HG02885 (cell line): ENCODE results near the gene LRPAP1.
"Not testable (repeated sequence)": the region's sequence is repeated elsewhere in the genome, so short reads cannot be mapped to it uniquely, and the experiment has no call there.

Source experiments
- ATAC-seq: cut with Tn5 transposase; IDR thresholded peaks from one replicate; pipeline ENCODE4 v1.9.1; 2021; ENCODE audit warnings: mild to moderate bottlenecking; ENCODE audit not compliant: unreplicated experiment, poor library complexity

The LRPAP1 gene

DNA sequence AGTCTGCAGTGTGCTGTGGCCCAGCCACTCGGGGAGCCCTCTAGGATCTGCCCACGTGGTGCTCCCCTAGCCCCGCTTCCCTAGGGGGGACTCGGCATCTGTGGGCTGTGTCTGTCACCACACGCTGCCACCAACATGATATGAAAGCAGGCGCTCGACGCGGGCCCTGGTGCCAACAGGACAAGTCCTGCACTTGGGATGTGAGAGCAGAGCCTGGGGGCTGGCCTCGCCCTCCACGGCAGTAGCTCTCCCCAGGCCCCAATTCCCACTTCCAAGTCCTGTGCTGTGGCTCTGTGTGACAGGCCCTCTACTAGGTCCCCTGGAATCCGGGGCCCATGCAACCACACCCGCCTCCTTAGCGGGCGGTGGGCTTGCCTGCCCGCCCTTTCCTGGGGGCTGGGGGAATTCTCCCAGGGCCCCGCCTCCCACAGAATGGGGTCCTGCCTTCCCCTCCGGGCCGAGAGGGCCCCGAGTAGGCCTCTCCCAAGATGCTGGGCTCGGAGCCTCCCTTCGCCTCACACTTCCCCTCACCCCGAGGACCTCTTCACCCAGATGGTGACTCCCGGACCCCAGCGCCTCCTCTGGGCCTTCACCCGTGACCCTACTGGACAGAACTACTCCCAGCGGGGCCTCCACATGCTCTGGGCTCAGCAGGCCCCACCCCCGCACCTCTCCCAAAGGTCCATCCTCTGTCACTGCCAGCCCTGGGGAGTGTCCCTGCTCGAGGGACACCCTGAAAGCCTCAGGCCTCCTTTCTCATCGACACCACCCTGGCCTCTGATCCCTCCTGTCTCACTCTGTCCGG lies 11.2 kb downstream of the LRPAP1 start:
- no peak for ATAC-seq

DNA sequence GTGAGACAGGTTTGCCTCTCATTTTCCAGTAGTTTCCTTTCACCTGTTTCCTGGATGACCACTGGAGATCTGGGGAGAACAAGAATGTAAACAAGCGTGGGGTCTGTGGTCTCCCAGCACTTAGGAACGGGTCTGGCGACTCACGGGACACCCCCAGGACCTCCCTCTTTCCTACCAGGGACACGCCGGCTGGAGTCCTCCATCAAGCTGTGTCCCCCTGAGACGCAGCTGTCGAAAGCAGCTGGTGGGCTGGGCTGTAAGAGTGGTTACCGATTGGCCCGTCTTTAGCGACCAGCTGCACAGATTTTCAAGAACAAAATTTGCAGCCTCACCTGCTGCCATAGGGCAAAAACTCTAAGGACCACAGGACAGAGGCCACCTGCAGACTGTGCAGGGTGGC lies 11.9 kb downstream of the LRPAP1 start:
- ATAC-seq = no peak

DNA sequence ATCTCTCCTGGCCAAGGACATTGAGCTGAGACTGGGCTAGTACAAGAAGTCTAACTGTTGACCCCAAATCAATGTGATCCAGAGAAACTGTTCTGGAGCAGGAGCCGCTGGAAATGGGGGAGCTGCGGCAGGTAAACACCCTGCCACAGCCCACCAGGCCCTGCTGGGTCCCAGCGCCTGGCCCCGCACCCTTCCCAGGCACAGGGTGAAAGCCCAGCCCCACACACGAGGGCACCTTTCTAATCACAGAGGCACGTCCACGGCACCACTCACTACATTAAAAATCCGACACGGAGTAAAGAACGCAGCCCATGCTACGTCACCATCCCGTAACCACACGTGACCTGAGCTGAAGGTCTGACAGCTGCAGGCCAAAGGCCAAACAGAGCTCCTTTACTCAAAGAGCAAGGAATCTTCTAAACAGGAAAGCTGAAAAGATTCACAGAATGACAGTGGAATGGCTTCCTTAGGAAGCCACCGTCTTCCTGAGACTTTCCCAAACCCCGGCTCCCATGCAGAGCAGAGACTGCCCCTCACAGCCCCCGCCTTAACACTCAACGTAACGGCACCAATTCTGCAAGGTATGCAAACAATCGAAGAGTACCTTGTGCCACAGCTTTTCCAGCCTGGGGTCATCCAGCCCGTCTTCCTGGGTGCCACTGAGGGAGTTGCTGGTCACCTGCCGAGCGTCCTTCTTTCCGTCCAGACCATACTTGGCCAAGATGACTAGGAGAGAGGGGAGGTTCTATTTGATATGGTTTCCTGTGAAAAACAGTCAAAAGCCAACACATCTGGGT lies 12.6 kb downstream of the LRPAP1 start:
- ATAC-seq = no peak

DNA sequence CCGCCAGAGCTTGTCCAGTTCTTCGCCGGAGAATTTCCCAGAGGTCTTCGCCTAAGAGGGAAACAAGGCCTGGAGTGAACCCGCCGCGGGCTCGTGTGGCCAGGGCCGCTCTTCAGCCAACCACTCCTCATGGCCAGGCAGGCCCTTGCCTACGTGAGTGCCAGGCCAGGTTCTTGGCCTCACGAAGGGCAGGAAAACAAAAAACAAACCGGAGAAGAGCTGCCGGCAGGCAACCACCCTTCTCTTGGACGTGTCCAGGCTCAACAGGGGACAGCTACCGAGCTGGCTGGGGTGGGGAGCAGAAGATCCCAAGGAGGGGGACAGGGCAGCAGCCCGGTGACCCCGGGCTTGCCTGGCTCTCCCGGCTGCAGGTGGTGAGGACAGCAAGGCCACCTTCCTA lies 13.3 kb downstream of the LRPAP1 start:
- ATAC-seq = no peak

DNA sequence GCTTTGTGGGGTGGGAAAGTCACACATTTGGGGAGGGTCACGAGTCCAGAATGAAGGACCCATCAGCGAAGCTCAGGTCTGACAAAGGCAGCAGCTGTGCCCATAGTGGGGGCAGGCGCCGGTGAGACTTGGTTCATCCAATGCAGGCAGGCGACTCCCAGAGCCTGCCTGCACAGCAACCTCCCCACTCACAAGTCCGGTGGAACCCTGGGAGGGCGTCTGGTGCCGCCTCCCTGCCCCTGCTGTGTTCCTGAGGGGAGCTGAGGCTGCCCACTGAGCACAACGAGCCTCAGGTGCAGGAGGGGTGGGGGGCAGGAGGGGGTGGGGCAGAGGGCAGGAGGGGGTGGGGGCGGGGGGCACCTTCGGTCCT lies 13.7 kb downstream of the LRPAP1 start:
- no peak for ATAC-seq

DNA sequence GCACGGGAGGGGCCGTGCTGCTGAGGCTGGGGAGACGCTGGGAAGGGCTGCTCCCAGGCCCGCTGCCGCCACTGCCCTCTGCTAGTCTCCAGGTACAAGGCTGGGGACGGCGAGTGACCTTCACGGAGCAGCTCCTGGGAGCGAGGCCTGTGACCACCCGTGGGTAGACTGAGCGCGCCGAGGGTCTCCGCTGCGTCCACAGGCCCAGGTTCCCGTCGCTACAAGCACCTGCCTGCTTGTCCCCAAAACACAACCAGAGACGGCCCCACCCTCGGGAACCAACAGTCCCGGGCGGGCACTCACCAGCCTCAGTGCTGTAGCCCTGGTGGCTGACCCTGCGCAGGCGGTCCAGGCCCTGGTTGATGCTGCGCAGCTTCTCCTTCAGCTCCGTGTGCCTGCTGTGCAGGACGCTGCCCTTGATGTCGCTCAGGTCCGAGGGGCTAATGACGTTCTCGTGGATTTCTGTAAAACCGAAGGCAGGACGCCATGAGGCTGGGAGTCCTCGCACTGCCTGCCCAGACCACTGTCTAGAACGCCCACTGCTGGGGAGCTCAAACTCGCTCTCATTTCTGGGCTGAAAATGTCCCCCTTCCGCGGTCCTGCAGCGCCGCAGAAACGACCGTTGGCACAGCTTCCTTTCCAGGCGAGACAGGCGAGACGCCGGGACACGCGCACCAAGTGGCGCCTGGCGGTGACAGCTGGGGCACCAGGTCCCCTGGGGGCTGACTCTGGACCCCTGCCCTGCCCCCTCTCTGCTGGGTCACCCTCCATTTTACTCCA lies 14.3 kb downstream of the LRPAP1 start:
- ATAC-seq = no peak

DNA sequence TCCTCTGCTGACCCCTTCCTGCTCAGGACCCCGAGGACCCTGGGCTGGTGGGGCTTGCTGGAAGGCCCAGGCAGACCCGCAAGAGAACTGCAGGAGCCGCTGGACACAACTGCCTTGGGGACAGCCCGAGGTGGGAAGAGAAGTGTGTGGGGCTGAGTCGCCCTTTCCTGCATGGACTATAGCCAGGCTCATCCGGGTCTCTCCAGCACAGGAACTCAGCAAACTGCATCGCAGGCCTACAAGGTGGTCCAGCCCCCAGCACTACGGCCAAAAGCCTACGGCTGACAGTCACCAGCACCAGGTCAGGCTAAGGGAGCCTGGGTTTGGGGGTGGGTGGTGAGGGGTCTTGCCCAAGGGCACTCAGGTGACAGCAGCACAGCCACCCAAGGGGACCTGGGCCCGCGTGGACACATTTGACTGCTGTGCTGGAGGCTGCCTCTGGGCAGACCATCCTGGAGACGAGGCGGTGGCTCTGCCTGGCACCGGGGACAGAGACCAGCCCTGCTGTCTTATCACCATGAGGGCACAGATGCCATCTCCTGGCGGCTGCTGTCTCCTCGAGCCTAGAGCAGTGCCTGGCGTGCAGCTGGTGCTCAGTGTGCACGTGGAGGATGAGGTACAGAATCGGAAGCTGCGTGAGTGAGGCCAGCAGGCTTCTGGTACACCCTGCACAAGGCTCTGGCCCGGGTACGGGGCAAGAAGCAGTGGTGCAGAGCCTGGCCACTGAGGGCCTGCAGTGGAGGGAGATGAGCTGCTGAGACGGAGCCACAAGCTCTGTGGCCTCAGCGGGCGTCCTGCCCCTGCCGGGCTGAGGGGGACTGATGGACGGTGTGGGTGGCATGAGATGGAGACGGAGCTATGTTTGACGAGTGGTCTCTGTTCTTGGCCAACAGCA lies 15.1 kb downstream of the LRPAP1 start:
- ATAC-seq = no peak

DNA sequence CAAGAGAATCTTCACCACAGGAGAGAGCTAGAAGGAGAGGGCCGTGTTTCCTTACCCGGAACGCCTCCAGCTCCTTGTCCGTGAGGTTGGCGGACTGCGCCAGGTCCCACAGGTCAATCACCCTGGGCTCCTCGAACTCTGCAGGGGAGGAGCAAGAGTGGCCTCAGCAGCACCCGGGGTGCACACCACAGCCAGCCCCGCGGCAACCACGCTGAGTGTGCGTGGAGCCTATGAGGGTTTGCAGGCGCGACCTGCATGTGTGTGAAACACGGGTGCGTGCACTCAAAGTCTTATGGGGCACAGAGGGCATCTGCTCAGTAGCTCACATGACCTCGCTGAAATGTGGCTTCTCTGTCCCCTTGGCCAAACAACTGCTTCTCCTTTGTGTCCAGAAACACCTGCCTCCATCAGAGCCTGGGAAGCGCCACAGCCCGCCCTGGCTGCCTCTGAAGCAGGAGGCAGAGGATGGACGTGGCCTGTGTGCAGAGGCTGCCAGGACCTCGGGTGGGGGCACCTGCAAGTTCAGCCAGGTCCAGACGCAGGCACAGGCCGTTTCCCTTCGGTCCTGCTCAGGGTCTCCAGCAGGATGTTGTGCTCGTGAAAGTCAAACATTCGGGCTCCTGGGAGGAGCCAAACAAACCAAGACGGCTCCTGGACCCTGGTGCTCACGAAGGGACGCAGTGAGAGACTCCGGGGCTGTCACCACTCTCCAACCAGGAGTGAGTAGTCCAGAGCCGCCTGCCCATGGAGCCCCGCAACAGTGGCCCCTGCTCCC lies 16.0 kb downstream of the LRPAP1 start:
- no peak for ATAC-seq

DNA sequence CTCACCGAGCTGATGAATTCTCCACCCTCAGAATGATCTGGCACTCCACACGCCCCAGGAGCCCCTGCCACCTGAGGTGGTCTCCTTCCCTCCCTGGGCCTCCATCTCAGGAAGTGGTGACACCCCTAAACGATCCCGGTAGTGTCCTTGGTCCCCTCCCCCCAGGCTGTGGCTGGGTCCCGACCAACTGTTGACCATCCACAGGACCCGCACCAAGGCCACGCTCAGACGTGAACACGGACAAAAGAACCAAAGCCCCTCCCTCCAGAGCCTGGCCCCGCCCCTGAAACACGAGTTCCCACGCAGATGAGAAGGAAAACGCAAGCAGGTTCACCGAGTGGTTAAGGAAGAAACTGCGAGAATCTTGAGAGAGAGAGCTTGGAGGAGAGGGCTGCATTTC lies 16.6 kb downstream of the LRPAP1 start:
- no peak for ATAC-seq

DNA sequence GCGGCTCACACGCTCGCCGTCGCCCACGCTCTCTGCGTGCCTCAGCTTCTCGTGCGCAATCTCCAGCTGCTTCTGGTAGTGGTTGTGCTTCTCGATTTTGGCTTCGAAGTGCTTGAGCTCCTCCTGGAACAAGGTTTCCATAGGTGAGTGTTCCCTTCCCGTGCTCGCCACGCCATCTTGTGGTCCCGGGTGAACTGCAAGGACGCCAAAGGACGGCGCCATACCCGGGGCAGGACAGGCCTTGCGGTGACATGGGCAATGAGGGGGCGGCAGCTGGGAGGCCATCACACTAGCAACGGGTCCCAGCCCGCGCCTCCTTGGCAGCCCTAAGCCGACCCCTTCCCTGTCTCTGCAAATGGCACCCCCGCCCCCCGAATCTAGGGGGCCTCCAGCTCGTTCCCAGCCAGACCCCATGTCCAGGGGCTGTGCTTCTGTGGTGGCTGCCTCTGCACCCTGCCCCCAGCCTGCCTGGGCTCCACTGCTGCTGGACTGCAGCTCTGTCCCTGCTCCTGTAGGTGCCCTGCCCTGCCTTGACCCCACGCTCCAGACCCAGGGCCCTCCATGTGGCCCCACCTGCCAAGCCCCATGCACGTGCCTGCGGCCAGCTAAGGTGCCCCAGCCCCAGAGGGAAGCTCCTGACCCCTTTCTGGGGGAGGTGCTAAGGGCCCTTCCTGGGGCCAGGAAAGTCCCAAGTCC lies 17.3 kb downstream of the LRPAP1 start:
- no peak for ATAC-seq

DNA sequence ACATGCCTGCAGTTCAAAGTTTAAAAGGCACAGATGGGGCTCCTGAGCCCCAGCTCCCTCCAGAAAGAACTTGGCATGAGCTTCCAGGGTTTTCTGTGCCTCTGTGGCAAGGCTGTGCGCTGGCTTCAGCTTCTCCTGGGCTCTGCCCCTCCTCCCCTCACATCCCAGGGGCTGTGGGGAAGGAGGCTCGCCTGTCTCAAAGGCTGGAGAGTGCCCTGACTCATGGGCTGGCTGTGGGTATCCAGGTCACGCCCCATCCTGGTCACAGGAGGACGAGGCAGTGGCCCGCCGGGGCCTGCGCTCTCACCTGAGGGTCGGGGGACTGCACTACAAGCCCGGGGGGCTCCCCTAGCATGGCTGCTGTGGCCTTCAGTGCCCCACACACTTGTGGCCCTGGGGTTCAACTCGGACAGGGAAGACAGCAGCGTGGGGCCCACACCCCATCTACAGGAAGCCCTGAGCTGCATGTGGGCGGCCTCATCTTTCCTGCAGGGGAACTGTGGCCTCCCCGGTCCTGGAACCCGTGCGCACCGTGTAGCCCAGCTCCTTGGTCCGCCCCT lies 17.9 kb downstream of the LRPAP1 start:
- ATAC-seq = no peak

DNA sequence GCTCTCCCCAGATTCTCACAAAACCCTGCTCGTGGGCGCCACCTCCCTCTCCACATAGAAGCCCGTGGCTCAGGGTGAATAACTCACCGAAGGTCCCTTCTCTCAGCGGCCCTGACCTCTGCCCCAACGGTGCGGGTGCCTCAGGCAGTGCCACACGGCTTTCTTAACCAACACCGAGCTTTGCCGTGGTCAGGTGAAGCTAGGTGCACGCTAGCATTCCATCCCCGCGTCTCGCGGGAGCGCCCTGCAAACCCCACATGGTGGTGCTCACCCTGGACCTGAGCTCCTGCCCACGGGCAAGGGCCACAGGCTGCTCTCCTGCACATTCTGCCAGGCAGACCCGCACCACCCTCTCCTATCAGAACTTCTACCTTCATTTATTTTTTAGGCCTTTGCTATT lies 18.4 kb downstream of the LRPAP1 start:
- ATAC-seq = no peak

DNA sequence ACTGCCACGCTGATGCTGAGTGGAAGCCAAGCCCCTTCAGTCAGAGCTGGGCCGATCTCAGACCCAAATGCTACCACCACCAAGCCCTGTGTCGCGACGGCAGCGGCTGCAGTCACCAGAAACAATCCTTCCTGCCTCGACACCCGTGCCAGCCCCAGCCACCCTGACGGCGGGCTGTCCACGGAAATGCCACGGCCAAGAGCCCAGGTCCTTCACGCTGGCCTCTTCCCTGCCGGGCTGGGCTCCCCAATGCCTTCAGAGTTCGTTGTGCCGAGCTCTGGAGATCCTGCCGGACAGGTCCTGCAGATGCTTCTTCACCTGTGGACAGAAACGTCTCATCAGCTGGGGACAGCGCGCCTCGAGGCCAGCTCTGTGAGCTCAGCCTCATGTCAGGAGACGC lies 19.5 kb downstream of the LRPAP1 start:
- ATAC-seq = no peak

DNA sequence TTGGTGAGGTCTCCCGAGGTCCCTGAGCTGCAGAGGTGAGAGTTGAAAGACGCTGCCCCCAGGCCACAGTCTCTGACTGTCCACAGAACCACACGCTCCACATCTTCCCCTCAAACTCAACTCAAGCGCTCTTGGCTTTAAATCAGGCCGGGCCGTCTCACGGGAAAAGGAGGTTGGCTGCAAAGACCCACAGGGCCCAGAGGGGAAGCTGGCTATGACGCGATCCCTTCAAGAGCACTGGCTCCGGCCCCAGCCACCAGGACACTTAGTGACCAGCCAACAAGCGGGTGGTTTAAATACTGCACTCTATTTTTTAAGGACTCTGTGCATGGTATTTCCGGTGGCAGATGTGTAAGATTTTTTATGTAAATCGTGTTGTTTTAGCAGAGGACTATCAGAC lies 19.9 kb downstream of the LRPAP1 start:
- no peak for ATAC-seq

DNA sequence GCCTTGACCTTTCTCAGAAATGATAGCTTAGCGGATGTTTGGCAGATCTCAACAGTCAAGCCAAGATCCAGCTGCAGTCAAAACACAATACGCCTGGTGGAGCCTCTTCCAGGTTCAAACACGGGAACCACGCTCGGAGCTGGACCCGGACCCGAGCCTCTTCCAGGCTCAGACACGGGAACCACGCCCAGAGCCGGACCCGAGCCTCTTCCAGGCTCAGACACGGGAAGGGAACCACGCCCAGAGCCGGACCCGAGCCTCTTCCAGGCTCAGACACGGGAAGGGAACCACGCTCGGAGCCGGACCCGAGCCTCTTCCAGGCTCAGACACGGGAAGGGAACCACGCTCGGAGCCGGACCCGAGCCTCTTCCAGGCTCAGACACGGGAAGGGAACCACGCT lies 20.6 kb downstream of the LRPAP1 start:
- ATAC-seq = not testable (repeated sequence)

DNA sequence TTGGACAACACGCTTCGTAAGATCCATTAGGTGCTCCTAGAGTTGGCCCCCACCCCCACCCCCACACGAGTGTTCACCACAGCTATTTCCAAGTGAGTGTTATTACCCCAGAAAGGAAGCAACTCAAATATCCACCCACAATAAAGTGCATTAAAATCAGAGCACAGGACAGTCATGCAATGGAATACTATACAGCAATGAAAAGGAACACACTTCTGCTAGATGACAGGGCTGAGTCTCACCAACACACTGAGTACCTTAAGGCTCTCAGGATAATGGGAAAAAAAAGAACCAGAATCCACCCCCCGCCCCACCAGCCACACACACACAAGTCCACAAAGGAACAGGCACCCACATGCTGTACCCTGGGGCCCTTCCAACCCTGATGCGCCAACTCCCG lies 21.0 kb downstream of the LRPAP1 start:
- ATAC-seq = no peak

DNA sequence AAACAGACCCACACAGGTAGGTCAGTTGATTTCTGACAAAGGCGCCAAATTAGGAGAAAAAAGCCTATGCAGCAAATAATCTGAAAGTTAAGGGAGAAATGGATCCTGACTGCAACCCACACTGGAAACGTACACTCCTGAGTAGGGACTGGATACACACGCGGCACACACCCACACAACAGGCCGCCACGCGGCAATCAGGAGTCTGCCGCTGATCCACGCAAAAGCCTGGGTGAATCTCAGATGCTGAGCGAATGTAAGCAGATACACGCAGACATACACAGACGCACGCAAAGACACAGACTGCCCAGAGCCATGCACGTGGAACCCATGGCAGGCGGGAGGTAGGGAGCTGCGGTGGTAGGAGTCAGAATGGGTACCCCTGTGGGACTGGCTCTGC lies 21.7 kb downstream of the LRPAP1 start:
- no peak for ATAC-seq

DNA sequence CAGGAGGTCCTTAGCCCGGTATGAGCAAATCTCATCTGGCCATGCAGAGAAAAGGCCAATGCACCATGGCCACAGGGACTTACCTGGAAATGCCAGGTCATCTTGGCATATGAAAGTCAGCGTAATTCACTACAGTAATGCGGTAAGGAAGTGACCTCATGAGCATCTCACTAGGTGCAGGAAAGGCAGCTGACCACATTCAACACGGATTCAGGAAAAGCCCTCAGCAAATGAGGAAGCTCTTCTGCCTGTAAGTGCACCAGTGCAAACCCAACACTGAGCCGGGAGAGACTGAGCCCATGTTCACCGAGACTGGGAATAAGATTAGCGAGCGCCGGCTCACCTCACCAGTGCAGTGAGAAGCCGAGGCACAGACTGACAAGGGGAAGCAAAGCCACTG lies 23.7 kb downstream of the LRPAP1 start:
- no peak for ATAC-seq

DNA sequence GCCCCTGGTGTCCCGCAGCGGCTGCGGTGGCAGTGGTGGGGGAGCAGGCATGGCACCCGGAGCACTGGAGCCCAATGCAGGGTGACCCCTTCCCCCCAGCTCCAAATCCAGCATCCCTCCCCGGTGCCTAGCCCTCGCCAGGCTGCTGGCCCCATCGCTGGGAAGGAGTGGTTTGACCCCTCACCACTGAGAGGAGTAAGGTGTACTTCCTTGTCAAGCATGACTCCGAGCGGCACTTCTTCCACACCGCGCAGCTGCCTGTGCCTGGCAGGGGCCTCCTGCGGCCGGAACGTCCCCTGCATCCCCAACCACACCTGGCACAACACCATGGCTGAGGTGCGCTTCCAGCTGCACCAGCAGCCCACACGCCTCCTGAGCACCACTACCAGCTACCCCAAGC lies 27.0 kb downstream of the LRPAP1 start:
- no peak for ATAC-seq
